Endothelial cell of umbilical vein (primary cell): ENCODE measurements around the gene POR. TPM values are rescaled to one million over a fixed set of nuclear protein-coding genes. Genes with fewer than 3 reads are reported as not detected.

ENCODE experiments used
- BruUV-seq: library from RNA; stranded (reverse); fragments of 400-500 nt; replicated peaks from 2 replicates; lab custom pipeline; 2021; lab: Mats Ljungman, UMichigan
- CTCF ChIA-PET: fragments of 300-600, 350-600 bp; sonication (Branson Sonifier 250); formaldehyde crosslinking; loops from one replicate; lab custom pipeline; 2021; ENCODE audit warnings: antibody characterized with exemption, inconsistent platforms; lab: Charles Lee
- POLR2A ChIA-PET: fragments of 300-600, 350-600 bp; sonication (Branson Sonifier 250); formaldehyde crosslinking; loops from one replicate; lab custom pipeline; 2021; ENCODE audit warnings: antibody characterized with exemption, inconsistent platforms; lab: Charles Lee
- DNase-seq: peaks from one replicate; pipeline ENCODE4 v3.0.0-alpha.2; 2011; ENCODE audit warnings: low read depth, low spot score
- FAIRE-seq: peaks from 2 replicates; lab custom pipeline; 2011; peaks lifted over from hg19 to GRCh38; lab: Jason Lieb, UNC
- H2AFZ ChIP-seq: 2 replicates; pipeline ENCODE4 v1.6.0; 2012; ENCODE audit warnings: low read depth, low read length, control low read depth, inconsistent platforms
- H3K27ac ChIP-seq: 2 replicates; pipeline ENCODE4 v1.5.1; 2011; ENCODE audit warnings: low read depth, mild to moderate bottlenecking, control low read depth, low read length, moderate library complexity; ENCODE audit not compliant: insufficient read depth
- H3K27me3 ChIP-seq, 2 experiments: 2 replicates each; pipeline versions ENCODE4 v1.6.0 to v1.6.1; 2011; ENCODE audit warnings: low read length in 2 of 2, mixed read lengths in 1 of 2; ENCODE audit not compliant: control insufficient read depth in 2 of 2, insufficient read depth in 2 of 2
- H3K36me3 ChIP-seq, 2 experiments: 2 replicates in 1 of 2; 3 replicates in 1 of 2; pipeline ENCODE4 v1.5.1; 2011; ENCODE audit warnings: low read length in 2 of 2, mild to moderate bottlenecking in 1 of 2, moderate library complexity in 1 of 2; ENCODE audit not compliant: control insufficient read depth in 2 of 2, insufficient read depth in 2 of 2; ENCODE audit errors: extremely low read depth in 1 of 2
- H3K4me1 ChIP-seq: 3 replicates; pipeline ENCODE4 v1.5.1; 2011; ENCODE audit warnings: mild to moderate bottlenecking, low read length; ENCODE audit not compliant: control insufficient read depth, insufficient read depth; ENCODE audit errors: extremely low read depth
- H3K4me2 ChIP-seq: 2 replicates; pipeline ENCODE4 v1.6.1; 2011; ENCODE audit warnings: low read length, control low read depth, mixed read lengths; ENCODE audit not compliant: insufficient read depth
- H3K4me3 ChIP-seq, 3 experiments: fragments of 200-600 bp in 1 of 3; sonication (generic), shearing (Covaris generic) in 1 of 3; replicated peaks in 1 of 3; 2 replicates each; pipeline ENCODE4 v1.5.1; 2011 to 2016; ENCODE audit warnings: control low read depth in 3 of 3, low read length in 3 of 3, mild to moderate bottlenecking in 2 of 3, inconsistent platforms in 1 of 3, low read depth in 1 of 3, moderate library complexity in 1 of 3; ENCODE audit not compliant: insufficient read depth in 1 of 3
- H3K79me2 ChIP-seq: 2 replicates; pipeline ENCODE4 v1.6.0; 2012; ENCODE audit warnings: low read length, inconsistent platforms; ENCODE audit not compliant: control insufficient read depth, insufficient read depth
- H3K9ac ChIP-seq: replicated peaks from 2 replicates; pipeline ENCODE3; 2011; ENCODE audit warnings: low read length, control low read depth; ENCODE audit not compliant: insufficient read depth; ENCODE audit errors: extremely low read depth
- H3K9me1 ChIP-seq: replicated peaks from 3 replicates; pipeline ENCODE4 v1.6.0; 2011; ENCODE audit warnings: mild to moderate bottlenecking, low read length; ENCODE audit not compliant: control insufficient read depth, insufficient read depth; ENCODE audit errors: extremely low read depth
- H3K9me3 ChIP-seq: replicated peaks from 2 replicates; pipeline ENCODE4 v1.5.1; 2012; ENCODE audit warnings: low read length, inconsistent platforms; ENCODE audit not compliant: control insufficient read depth, insufficient read depth
- H4K20me1 ChIP-seq: replicated peaks from 2 replicates; pipeline ENCODE3; 2011; ENCODE audit warnings: mild to moderate bottlenecking, low read length; ENCODE audit not compliant: control insufficient read depth, insufficient read depth; ENCODE audit errors: extremely low read depth
- CTCF ChIP-seq, 2 donors: IDR thresholded peaks; 1 replicate in 1 of 2; 2 replicates in 1 of 2; pipeline ENCODE4 v1.5.1; 2011; ENCODE audit warnings: low read length in 2 of 2, mild to moderate bottlenecking in 2 of 2, moderate library complexity in 2 of 2, control low read depth in 1 of 2, inconsistent platforms in 1 of 2, low read depth in 1 of 2; ENCODE audit not compliant: insufficient read depth in 1 of 2; ENCODE audit errors: extremely low read depth in 1 of 2
- EZH2 ChIP-seq: IDR thresholded peaks from 2 replicates; pipeline ENCODE4 v1.6.1; 2012; ENCODE audit warnings: borderline replicate concordance, low read depth, mild to moderate bottlenecking, moderate library complexity, low read length, inconsistent platforms; ENCODE audit not compliant: severe bottlenecking
- FOS ChIP-seq: IDR thresholded peaks from 2 replicates; pipeline ENCODE4 v1.6.1; 2011; ENCODE audit warnings: mild to moderate bottlenecking, low read length, moderate library complexity, borderline replicate concordance; ENCODE audit not compliant: insufficient read depth
- GATA2 ChIP-seq: IDR thresholded peaks from 2 replicates; pipeline ENCODE4 v1.7.0; 2011; ENCODE audit warnings: low read depth, mild to moderate bottlenecking, moderate library complexity, mixed read lengths, low read length; ENCODE audit not compliant: insufficient read length, insufficient read depth
- JUN ChIP-seq: IDR thresholded peaks from 2 replicates; pipeline ENCODE4 v1.6.1; 2011; ENCODE audit warnings: borderline replicate concordance, low read depth; ENCODE audit not compliant: insufficient read length, insufficient read depth
- MAX ChIP-seq: IDR thresholded peaks from 2 replicates; pipeline ENCODE4 v1.6.1; 2011; ENCODE audit not compliant: insufficient read depth, insufficient read length
- MYC ChIP-seq: IDR thresholded peaks from one replicate; pipeline ENCODE4 v1.6.1; 2011; ENCODE audit warnings: mild to moderate bottlenecking, low read depth, low read length
- POLR2A ChIP-seq: IDR thresholded peaks from 2 replicates; pipeline ENCODE4 v1.6.1; 2012; ENCODE audit warnings: low read depth, mild to moderate bottlenecking, control low read depth, low read length
- POLR2AphosphoS5 ChIP-seq: IDR thresholded peaks from 2 replicates; pipeline ENCODE4 v1.6.1; 2012; ENCODE audit warnings: low read depth, mild to moderate bottlenecking, control low read depth, low read length, moderate library complexity; ENCODE audit not compliant: insufficient read depth
- dilution Hi-C: fragments of 300-500 bp; cut with MboI; formaldehyde crosslinking; loops from one replicate; pipeline ENCODE4 v1.15.0; 2019; ENCODE audit warnings: low sequenced_read_pairs; ENCODE audit not compliant: extremely low pct_ligation_motif_present
- intact Hi-C: fragments of 100-400 bp; cut with micrococcal nuclease; formaldehyde crosslinking; loops from one replicate; pipeline ENCODE4 v1.10.0; 2022
- polyA plus RNA-seq, 4 experiments: library from polyadenylated mRNA; depleted of rRNA in 3 of 4; stranded (reverse) in 3 of 4; unstranded in 1 of 4; fragments of >200 nt; gene quantifications; 2 replicates each; pipeline versions ENCODE4 v1.2.1 to v1.2.3, GENCODE V29; 2011 to 2012; ENCODE audit warnings: missing spikeins in 1 of 4
- total RNA-seq: library from RNA; stranded (reverse); gene quantifications from 2 replicates; pipeline ENCODE4 v1.2.3, GENCODE V29; 2021

The POR gene
- total and polyA plus RNA-seq, 2 donors (not counting 3 experiments of a cell fraction or from before 2014, with no cell fraction given): 59.5 to 73.6 TPM

- dilution Hi-C loops (no loop called here), intact Hi-C loops (no loop called here)
- no peak for DNase-seq
- no peaks in the 10 kb centered on the region for H3K27me3 ChIP-seq
- no peak overlapping the region for H3K27ac ChIP-seq
- ChIA-PET POLR2A (interaction anchor here (0.5 kb wide), 1 partner anchor 32 kb away, joined by 8 read pairs; no protein-coding TSS in a partner anchor), CTCF (interaction anchor here (1.0 kb wide), 1 partner anchor 28 kb away, joined by 3 read pairs; no protein-coding TSS in a partner anchor)
- no peak for FAIRE-seq
- H3K9me3 ChIP-seq: no peaks in the 10 kb centered on the region
- no peaks in the 10 kb centered on the region for H3K79me2 ChIP-seq
- no peaks in the 10 kb centered on the region for H3K36me3 ChIP-seq
- H2AFZ ChIP-seq: no peak overlapping the region
- TF ChIP-seq MYC (no peak), FOS (no peak), MAX (no peak), POLR2A (no peak), JUN (no peak), GATA2 (no peak), EZH2 (no peak), POLR2AphosphoS5 (no peak), CTCF (IDR thresholded peaks at IDR 0.05; ENCODE audit: extremely low read depth in 1 of 2, insufficient read depth in 1 of 2, low read depth in 1 of 2, low read length in 2 of 2) (no peak)
- H3K4me3 ChIP-seq: no peak overlapping the region
- no peak overlapping the region for H3K4me2 ChIP-seq
- peaks cover 3% of the 10 kb centered on the region for H3K4me1 ChIP-seq
- H4K20me1 ChIP-seq: no peaks in the 10 kb centered on the region
- H3K9me1 ChIP-seq: no peaks in the 10 kb centered on the region
- no peak overlapping the region for H3K9ac ChIP-seq
- no TSS peak for BruUV-seq
These were observed 28.9 kb downstream of the POR start for GRCh38 chr7:75943864-75944263.
